ENCODE data around the gene DNAJC9.

DNAJC9 gene

GRCh38 chr10:73238990-73239566, 8.0 kb downstream of the DNAJC9 start:
- no peak for DNase-seq

- DNase-seq = no peak
Measured at GRCh38 chr10:73234695-73235094, 12.4 kb downstream of the DNAJC9 start.

- DNase-seq = no peak
Measured at GRCh38 chr10:73233883-73234282, 13.2 kb downstream of the DNAJC9 start.

GRCh38 chr10:73232887-73233286, 14.2 kb downstream of the DNAJC9 start:
- DNase-seq = no peak

- no peak for DNase-seq
Measured at GRCh38 chr10:73229567-73229966, 17.5 kb downstream of the DNAJC9 start.

GRCh38 chr10:73228247-73228646, 18.8 kb downstream of the DNAJC9 start:
- DNase-seq = no peak

- no peak for DNase-seq
Measured at GRCh38 chr10:73226663-73227062, 20.4 kb downstream of the DNAJC9 start.

- no peak for DNase-seq
Measured at GRCh38 chr10:73225518-73225917, 21.5 kb downstream of the DNAJC9 start.

GRCh38 chr10:73220989-73221388, 26.1 kb downstream of the DNAJC9 start:
- no peak for DNase-seq

GRCh38 chr10:73219384-73219783, 27.7 kb downstream of the DNAJC9 start:
- no peak for DNase-seq

GRCh38 chr10:73218431-73219191, 28.4 kb downstream of the DNAJC9 start:
- DNase-seq = no peak

GRCh38 chr10:73217628-73218027, 29.4 kb downstream of the DNAJC9 start:
- no peak for DNase-seq

- no peak for DNase-seq
Measured at GRCh38 chr10:73215749-73216148, 31.3 kb downstream of the DNAJC9 start.

- no peak for DNase-seq
Measured at GRCh38 chr10:73211106-73211811, 35.8 kb downstream of the DNAJC9 start.

- DNase-seq = no peak
Measured at GRCh38 chr10:73210395-73211105, 36.5 kb downstream of the DNAJC9 start.

- DNase-seq = no peak
Measured at GRCh38 chr10:73209705-73210104, 37.4 kb downstream of the DNAJC9 start.

GRCh38 chr10:73207883-73208282, 39.2 kb downstream of the DNAJC9 start:
- DNase-seq = no peak

- DNase-seq = no peak
Measured at GRCh38 chr10:73206385-73206784, 40.7 kb downstream of the DNAJC9 start.

- no peak for DNase-seq
Measured at GRCh38 chr10:73205890-73206289, 41.2 kb downstream of the DNAJC9 start.

GRCh38 chr10:73205081-73205480, 42.0 kb downstream of the DNAJC9 start:
- DNase-seq = no peak

All from T1000 (cell line).